K562 (cell line): ENCODE data around the gene DPP8. TPM values are rescaled to one million over a fixed set of nuclear protein-coding genes. Genes with fewer than 3 reads are reported as not detected.

Source experiments
- ATAC-seq: fragments of 200-7000 bp; cut with Tn5 transposase; 3 replicates; pipeline ENCODE4 v1.9.1; 2020; ENCODE audit warnings: moderate library complexity
- BruUV-seq: library from RNA; stranded (reverse); fragments of 400-500 nt; replicated peaks from 2 replicates; lab custom pipeline; 2021; lab: Mats Ljungman, UMichigan
- CTCF ChIA-PET: fragments of 300-600 bp; formaldehyde crosslinking; extraction: SDS; loops from one replicate; lab custom pipeline; 2021; ENCODE audit warnings: low intra/inter-chr PET ratio; lab: Yijun Ruan, JAX
- POLR2A ChIA-PET: fragments of 300-600, 350-650 bp; sonication (Branson Sonifier 250); formaldehyde crosslinking; extraction: SDS; loops from one replicate; lab custom pipeline; 2021; ENCODE audit warnings: antibody characterized with exemption, inconsistent platforms; lab: Yijun Ruan, JAX
- DNase-seq, 4 experiments: peaks; one replicate each; pipeline versions ENCODE4 v3.0.0 to v3.0.0-alpha.2; 2011 to 2018; ENCODE audit warnings: low spot score in 3 of 4, mixed read lengths in 3 of 4; ENCODE audit errors: extremely low read depth in 1 of 4
- FAIRE-seq: peaks from 2 replicates; lab custom pipeline; 2011; peaks lifted over from hg19 to GRCh38; lab: Jason Lieb, UNC
- H2AFZ ChIP-seq: 2 replicates; pipeline ENCODE4 v1.6.0; 2011; ENCODE audit warnings: low read depth, low read length, control low read depth, inconsistent platforms
- H3K27ac ChIP-seq: fragments of 200-600 bp; 3 replicates; pipeline ENCODE4 v1.8.0; 2011; ENCODE audit warnings: low read depth, mild to moderate bottlenecking, control low read depth, inconsistent platforms, low read length, moderate library complexity, mixed read lengths; ENCODE audit errors: extremely low read depth
- H3K27me3 ChIP-seq, 2 experiments: fragments of 300-600 bp in 1 of 2; 2 replicates in 1 of 2; 3 replicates in 1 of 2; pipeline versions ENCODE4 v1.6.0 to v1.8.0; 2011; ENCODE audit warnings: inconsistent platforms in 2 of 2, low read length in 2 of 2, mild to moderate bottlenecking in 1 of 2, mixed read lengths in 1 of 2, moderate library complexity in 1 of 2; ENCODE audit not compliant: control insufficient read depth in 2 of 2, insufficient read depth in 2 of 2
- H3K36me3 ChIP-seq: fragments of 300-600 bp; 3 replicates; pipeline ENCODE4 v1.8.0; 2011; ENCODE audit warnings: mild to moderate bottlenecking, low read length, inconsistent platforms; ENCODE audit not compliant: control insufficient read depth, insufficient read depth
- H3K4me1 ChIP-seq, 2 experiments: fragments of 200-600 bp in 1 of 2; replicated peaks in 1 of 2; 2 replicates in 1 of 2; 3 replicates in 1 of 2; pipeline versions ENCODE4 v1.5.1 to v1.8.0; 2011; ENCODE audit warnings: inconsistent platforms in 2 of 2, low read length in 2 of 2, mild to moderate bottlenecking in 1 of 2, mixed read lengths in 1 of 2, moderate library complexity in 1 of 2; ENCODE audit not compliant: control insufficient read depth in 2 of 2, insufficient read depth in 2 of 2
- H3K4me2 ChIP-seq: 2 replicates; pipeline ENCODE4 v1.6.1; 2011; ENCODE audit warnings: low read length, control low read depth, inconsistent platforms, mixed read lengths; ENCODE audit not compliant: insufficient read depth
- H3K4me3 ChIP-seq: fragments of 200-600 bp; sonication (generic), shearing (Covaris generic); 2 replicates; pipeline ENCODE4 v1.5.1; 2016; ENCODE audit warnings: control low read depth, inconsistent platforms
- H3K79me2 ChIP-seq: fragments of 200-600 bp; 3 replicates; pipeline ENCODE4 v1.8.0; 2011; ENCODE audit warnings: low read length, inconsistent platforms; ENCODE audit not compliant: control insufficient read depth, insufficient read depth
- H3K9ac ChIP-seq, 2 experiments: 2 replicates each; pipeline versions ENCODE4 v1.6.0 to v1.6.1; 2011; ENCODE audit warnings: low read depth in 2 of 2, low read length in 2 of 2, control low read depth in 1 of 2, inconsistent platforms in 1 of 2, mild to moderate bottlenecking in 1 of 2, mixed read lengths in 1 of 2; ENCODE audit not compliant: insufficient read depth in 1 of 2
- H3K9me1 ChIP-seq: one replicate; pipeline ENCODE4 v1.6.0; 2011; ENCODE audit warnings: inconsistent platforms, mild to moderate bottlenecking, low read length, moderate library complexity; ENCODE audit not compliant: control insufficient read depth, insufficient read depth
- H3K9me3 ChIP-seq: replicated peaks from 2 replicates; pipeline ENCODE4 v1.5.1; 2011; ENCODE audit warnings: low read depth, low read length, inconsistent platforms; ENCODE audit not compliant: control insufficient read depth, insufficient read depth
- H4K20me1 ChIP-seq: replicated peaks from 2 replicates; pipeline ENCODE4 v1.6.1; 2011; ENCODE audit warnings: low read length, inconsistent platforms, mixed read lengths; ENCODE audit not compliant: control insufficient read depth, insufficient read depth
- ARNT ChIP-seq, 2 experiments: fragments of 450-650 bp; IDR thresholded peaks; 2 replicates each; pipeline ENCODE4 v1.6.1; 2016; ENCODE audit warnings: mild to moderate bottlenecking in 1 of 2
- BDP1 ChIP-seq: IDR thresholded peaks from 3 replicates; pipeline ENCODE4 v1.6.1; 2011; ENCODE audit not compliant: insufficient read length, insufficient read depth
- CC2D1A ChIP-seq: fragments of 450-650 bp; IDR thresholded peaks from 2 replicates; pipeline ENCODE4 v1.6.1; 2017; ENCODE audit warnings: mild to moderate bottlenecking
- CXXC5 ChIP-seq: fragments of 250-450 bp; sonication (Bioruptor Pico); IDR thresholded peaks from 2 replicates; pipeline ENCODE4 v1.8.0; 2022; ENCODE audit warnings: inconsistent platforms, mild to moderate bottlenecking, moderate library complexity
- E2F3 ChIP-seq: fragments of 250-450 bp; sonication (Bioruptor Pico); IDR thresholded peaks from 2 replicates; pipeline ENCODE4 v1.4.0; 2020; ENCODE audit warnings: mild to moderate bottlenecking
- HMG20A ChIP-seq: fragments of 450-650 bp; formaldehyde crosslinking; conservative IDR thresholded peaks from 2 replicates; pipeline ENCODE4 v1.4.0; 2020; ENCODE audit warnings: mild to moderate bottlenecking, mixed read lengths
- NFIC ChIP-seq: fragments of 450-650 bp; IDR thresholded peaks from 2 replicates; pipeline ENCODE4 v1.6.1; 2017; ENCODE audit warnings: mild to moderate bottlenecking, inconsistent platforms
- PYGO2 ChIP-seq: fragments of 450-650 bp; IDR thresholded peaks from 2 replicates; pipeline ENCODE4 v1.6.1; 2016; ENCODE audit warnings: mild to moderate bottlenecking, missing genetic modification characterization, moderate library complexity, missing compliant biosample characterization
- ZNF395 ChIP-seq: fragments of 200-800 bp; sonication (Bioruptor generic); IDR thresholded peaks from 2 replicates; pipeline ENCODE4 v1.6.1; 2017; ENCODE audit warnings: missing genetic modification characterization, missing compliant biosample characterization
- WGBS: fragments of 100-300 bp; shearing (Covaris generic); methylation state at CpG from one replicate; pipeline ENCODE4 v1.1.6; 2016; ENCODE audit warnings: low coverage, mixed read lengths; ENCODE audit not compliant: insufficient coverage; ENCODE audit errors: missing lambda C conversion rate; 5-methylcytosine and 5-hydroxymethylcytosine counted together
- in situ Hi-C: fragments of 300-500 bp; cut with MboI; formaldehyde crosslinking; loops from 4 replicates; pipeline ENCODE4 v1.15.0; 2018; ENCODE audit warnings: inconsistent platforms, mixed read lengths
- intact Hi-C: fragments of 100-400 bp; cut with micrococcal nuclease; formaldehyde crosslinking; loops from 2 replicates; pipeline ENCODE4 v1.14.2; 2022
- polyA plus RNA-seq, 8 experiments: library from polyadenylated mRNA; depleted of rRNA in 4 of 8; stranded (reverse) in 5 of 8; unstranded in 3 of 8; fragments of >200 nt; fragmentation: Nextera tagmentation in 2 of 8; fragmentation: Illumina TruSeq in 1 of 8; extraction: Ambion mirVana in 2 of 8; extraction: Trizol in 1 of 8; gene quantifications; 2 replicates each; pipeline versions ENCODE4 v1.2.1 to v1.2.3, GENCODE V29; 2011 to 2014; ENCODE audit warnings: inconsistent platforms in 1 of 8, missing spikeins in 1 of 8
- total RNA-seq, 7 experiments: library from RNA; depleted of rRNA in 6 of 7; stranded (reverse); fragments of >200 nt in 6 of 7; fragmentation: Illumina TruSeq in 2 of 7; extraction: Trizol in 2 of 7; gene quantifications; 2 replicates each; pipeline versions ENCODE4 v1.2.1 to v1.2.3, GENCODE V29; 2011 to 2021; ENCODE audit warnings: low replicate concordance in 1 of 7
- TF ChIP-seq, protein P1 (sequence below), 2 experiments: fragments of 450-650 bp; IDR thresholded peaks; 2 replicates each; pipeline ENCODE4 v1.6.1; 2016

The DPP8 gene
- total and polyA plus RNA-seq, 9 of the 15 experiments (the other 6 are each of a cell fraction or from before 2014, with no cell fraction given), result 5.5 to 36.7 (median 20.7) TPM

DNA sequence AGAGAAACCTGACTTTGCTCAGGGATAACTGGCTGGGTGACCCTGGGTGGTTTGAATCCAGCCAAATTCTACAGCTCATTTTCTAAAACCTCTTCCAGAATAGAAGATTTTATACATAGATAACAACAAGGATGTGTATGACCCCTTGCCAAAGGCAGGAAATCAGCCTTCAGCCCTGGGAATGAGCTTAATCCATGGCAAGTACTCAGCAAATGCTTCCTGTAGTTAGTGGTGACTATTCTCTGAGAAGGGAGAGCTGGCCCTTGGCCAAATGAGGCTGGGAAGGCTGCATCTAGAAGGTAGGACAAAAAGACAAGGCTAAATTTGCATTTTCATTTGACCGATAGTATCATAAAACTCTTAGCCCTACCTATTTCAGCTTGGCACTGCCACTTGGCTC, 8.1 kb upstream of the DPP8 start:
- H3K9me1 ChIP-seq, result no peaks in the 10 kb centered on the region
- H3K4me3 ChIP-seq, result no peak overlapping the region
- ChIA-PET POLR2A (no interaction called here), CTCF (no interaction called here)
- in situ Hi-C loops (no loop called here), intact Hi-C loops (no loop called here)
- TF ChIP-seq PYGO2 (tag) (no peak), NFIC (peak; percentile 90)
- no peaks in the 10 kb centered on the region for H3K9me3 ChIP-seq
- 54% methylated on average over 1 of the region's 1 CpG for whole genome bisulfite sequencing
- peaks cover 9 to 15% of the 10 kb centered on the region in 2 experiments; a peak in 4 of 5 replicates for H3K4me1 ChIP-seq
- no peaks in the 10 kb centered on the region for H3K27me3 ChIP-seq
- 0 out of 2 replicates have a peak overlapping the region, but pooled peaks have one; percentile 17 for H2AFZ ChIP-seq
- no peak overlapping the region for H3K4me2 ChIP-seq
- no peak overlapping the region for H3K27ac ChIP-seq
- BruUV-seq, result no TSS peak
- no peaks in the 10 kb centered on the region; the same call in 2 of the 3 replicates for H3K36me3 ChIP-seq
- ATAC-seq, result no peak
- H4K20me1 ChIP-seq, result no peaks in the 10 kb centered on the region
- DNase-seq, result peak in 1 of 4 experiments; percentile 30
- H3K9ac ChIP-seq, result no peak overlapping the region
- peaks cover 8% of the 10 kb centered on the region for H3K79me2 ChIP-seq
- no peak for FAIRE-seq

GRCh38 chr15:65524226-65524625, 6.7 kb upstream of the DPP8 start:
- BruUV-seq, result no TSS peak
- H3K4me1 ChIP-seq, result peaks cover 4 to 14% of the 10 kb centered on the region in 2 experiments; a peak in 4 of 5 replicates
- no peak overlapping the region for H3K9ac ChIP-seq
- H3K27me3 ChIP-seq, result no peaks in the 10 kb centered on the region
- no peaks in the 10 kb centered on the region for H4K20me1 ChIP-seq
- TF ChIP-seq, protein P1, sequence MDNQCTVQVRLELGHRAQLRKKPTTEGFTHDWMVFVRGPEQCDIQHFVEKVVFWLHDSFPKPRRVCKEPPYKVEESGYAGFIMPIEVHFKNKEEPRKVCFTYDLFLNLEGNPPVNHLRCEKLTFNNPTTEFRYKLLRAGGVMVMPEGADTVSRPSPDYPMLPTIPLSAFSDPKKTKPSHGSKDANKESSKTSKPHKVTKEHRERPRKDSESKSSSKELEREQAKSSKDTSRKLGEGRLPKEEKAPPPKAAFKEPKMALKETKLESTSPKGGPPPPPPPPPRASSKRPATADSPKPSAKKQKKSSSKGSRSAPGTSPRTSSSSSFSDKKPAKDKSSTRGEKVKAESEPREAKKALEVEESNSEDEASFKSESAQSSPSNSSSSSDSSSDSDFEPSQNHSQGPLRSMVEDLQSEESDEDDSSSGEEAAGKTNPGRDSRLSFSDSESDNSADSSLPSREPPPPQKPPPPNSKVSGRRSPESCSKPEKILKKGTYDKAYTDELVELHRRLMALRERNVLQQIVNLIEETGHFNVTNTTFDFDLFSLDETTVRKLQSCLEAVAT (IDR thresholded peaks at IDR 0.05), result no peak
- no peak for TF ChIP-seq ARNT (IDR thresholded peaks at IDR 0.05)
- TF ChIP-seq E2F3 (CRISPR knock-in tag), result no peak
- TF ChIP-seq CC2D1A, result no peak
- TF ChIP-seq BDP1, result no peak
- no peak for TF ChIP-seq ZNF395
- no peak for TF ChIP-seq CXXC5 (CRISPR knock-in tag)
- no peak for TF ChIP-seq HMG20A
- no peak overlapping the region for H3K27ac ChIP-seq
- POLR2A ChIA-PET, result interaction anchor here (0.6 kb wide), 1 partner anchor 13 kb away, joined by 3 read pairs; no protein-coding TSS in a partner anchor
- H3K9me3 ChIP-seq, result no peaks in the 10 kb centered on the region
- ATAC-seq (no peak), FAIRE-seq (no peak), DNase-seq (no peak)
- H3K79me2 ChIP-seq, result no peaks in the 10 kb centered on the region
- no peak overlapping the region for H3K4me3 ChIP-seq
- peak overlapping the region; percentile 26; the same call in 1 of the 2 replicates for H3K4me2 ChIP-seq
- CTCF ChIA-PET, result no interaction called here
- WGBS, result 63% methylated on average over 8 of the region's 10 CpGs
- intact Hi-C loops, result no loop called here
- H3K36me3 ChIP-seq, result no peaks in the 10 kb centered on the region; the same call in 2 of the 3 replicates
- H2AFZ ChIP-seq, result no peak overlapping the region
- in situ Hi-C loops, result no loop called here
- no peaks in the 10 kb centered on the region for H3K9me1 ChIP-seq
